ENCODE data around the gene NOS2. TPM values are rescaled to one million over a fixed set of nuclear protein-coding genes. Genes with fewer than 3 reads are reported as not detected.

Gene NOS2
- total RNA-seq, 2 experiments from 2014 or later: not detected

GRCh38 chr17:27797390-27798091 lies 2.8 kb downstream of the NOS2 start:
- no peaks in the 10 kb centered on the region for H3K36me3 Mint-ChIP-seq (ENCODE audit: low read depth)
- no peak overlapping the region for H3K27ac Mint-ChIP-seq
- H3K9me3 Mint-ChIP-seq: no peaks in the 10 kb centered on the region
- ChIA-PET POLR2A (no interaction called here), CTCF (interaction anchor here (14.8 kb wide), 1 partner anchor 85 kb away, joined by 225 read pairs; no protein-coding TSS in a partner anchor)
- peaks cover 30% of the 10 kb centered on the region for H3K27me3 Mint-ChIP-seq
- DNase-seq: no peak
- H3K4me3 Mint-ChIP-seq: no peak overlapping the region
- H3K4me1 Mint-ChIP-seq: peaks cover 7% of the 10 kb centered on the region

GRCh38 chr17:27793906-27794569 lies 6.3 kb downstream of the NOS2 start:
- no peaks in the 10 kb centered on the region for H3K9me3 Mint-ChIP-seq
- H3K27ac Mint-ChIP-seq: no peak overlapping the region
- H3K4me3 Mint-ChIP-seq: no peak overlapping the region
- no peaks in the 10 kb centered on the region for H3K36me3 Mint-ChIP-seq (ENCODE audit: low read depth)
- CTCF ChIA-PET: interaction anchor here (0.5 to 3.5 kb wide), 2 partner anchors 11 to 1578 kb away, joined by 3 to 21 read pairs; no protein-coding TSS in a partner anchor
- POLR2A ChIA-PET: interaction anchor here (0.6 kb wide), 1 partner anchor 91 kb away, joined by 4 read pairs; no protein-coding TSS in a partner anchor
- H3K4me1 Mint-ChIP-seq: peaks cover 7% of the 10 kb centered on the region
- H3K27me3 Mint-ChIP-seq: peaks cover 37% of the 10 kb centered on the region
- DNase-seq: no peak

GRCh38 chr17:27793168-27793905 lies 7.0 kb downstream of the NOS2 start:
- Mint-ChIP-seq H3K36me3 (ENCODE audit: low read depth) (no peaks in the 10 kb centered on the region), H3K27ac (no peak overlapping the region), H3K4me3 (no peak overlapping the region), H3K27me3 (peaks cover 37% of the 10 kb centered on the region), H3K4me1 (peaks cover 7% of the 10 kb centered on the region), H3K9me3 (no peaks in the 10 kb centered on the region)
- ChIA-PET CTCF (interaction anchor here (0.5 to 3.5 kb wide), 2 partner anchors 12 to 1579 kb away, joined by 3 to 21 read pairs; no protein-coding TSS in a partner anchor), POLR2A (interaction anchor here (0.6 kb wide), 1 partner anchor 92 kb away, joined by 4 read pairs; no protein-coding TSS in a partner anchor)
- no peak for DNase-seq

- Mint-ChIP-seq H3K27ac (no peak overlapping the region), H3K4me3 (no peak overlapping the region), H3K4me1 (peaks cover 7% of the 10 kb centered on the region), H3K9me3 (no peaks in the 10 kb centered on the region), H3K36me3 (ENCODE audit: low read depth) (no peaks in the 10 kb centered on the region), H3K27me3 (peaks cover 37% of the 10 kb centered on the region)
- ChIA-PET POLR2A (no interaction called here), CTCF (no interaction called here)
- DNase-seq: no peak
Observed at GRCh38 chr17:27792095-27792494, 8.2 kb downstream of the NOS2 start.

GRCh38 chr17:27788919-27789318 lies 11.4 kb downstream of the NOS2 start:
- Mint-ChIP-seq H3K9me3 (no peaks in the 10 kb centered on the region), H3K4me1 (peaks cover 3% of the 10 kb centered on the region), H3K27ac (no peak overlapping the region), H3K36me3 (ENCODE audit: low read depth) (no peaks in the 10 kb centered on the region), H3K27me3 (peaks cover 17% of the 10 kb centered on the region), H3K4me3 (no peak overlapping the region)
- DNase-seq: no peak
- CTCF ChIA-PET: interaction anchor here (0.7 to 1.6 kb wide), 3 partner anchors 16 to 91 kb away, joined by 3 to 6 read pairs (median 4); no protein-coding TSS in a partner anchor
- POLR2A ChIA-PET: no interaction called here

GRCh38 chr17:27783440-27784350 lies 16.6 kb downstream of the NOS2 start:
- Mint-ChIP-seq H3K27ac (no peak overlapping the region), H3K4me1 (no peaks in the 10 kb centered on the region), H3K36me3 (ENCODE audit: low read depth) (no peaks in the 10 kb centered on the region), H3K27me3 (no peaks in the 10 kb centered on the region), H3K4me3 (no peak overlapping the region), H3K9me3 (no peaks in the 10 kb centered on the region)
- POLR2A ChIA-PET: no interaction called here
- CTCF ChIA-PET: no interaction called here
- no peak for DNase-seq

- peaks cover 3% of the 10 kb centered on the region for H3K4me1 Mint-ChIP-seq
- no peak overlapping the region for H3K4me3 Mint-ChIP-seq
- H3K27me3 Mint-ChIP-seq: no peaks in the 10 kb centered on the region
- CTCF ChIA-PET: no interaction called here
- H3K36me3 Mint-ChIP-seq (ENCODE audit: low read depth): no peaks in the 10 kb centered on the region
- H3K9me3 Mint-ChIP-seq: no peaks in the 10 kb centered on the region
- no peak overlapping the region for H3K27ac Mint-ChIP-seq
- DNase-seq: no peak
- POLR2A ChIA-PET: no interaction called here
Observed at GRCh38 chr17:27782791-27783206, 17.5 kb downstream of the NOS2 start.

GRCh38 chr17:27780828-27781404 lies 19.4 kb downstream of the NOS2 start:
- no peak for DNase-seq
- Mint-ChIP-seq H3K36me3 (ENCODE audit: low read depth) (no peaks in the 10 kb centered on the region), H3K4me1 (peaks cover 3% of the 10 kb centered on the region), H3K27ac (no peak overlapping the region), H3K4me3 (no peak overlapping the region), H3K27me3 (no peaks in the 10 kb centered on the region), H3K9me3 (no peaks in the 10 kb centered on the region)
- ChIA-PET CTCF (interaction anchor here (1.3 to 1.6 kb wide), 2 partner anchors 20 to 24 kb away, joined by 3 to 5 read pairs; partner anchors contain the start of gene NOS2), POLR2A (interaction anchor here (0.6 kb wide), 1 partner anchor 203 kb away, joined by 3 read pairs; no protein-coding TSS in a partner anchor)

GRCh38 chr17:27780092-27780827 lies 20.1 kb downstream of the NOS2 start:
- no peak for DNase-seq
- Mint-ChIP-seq H3K4me3 (no peak overlapping the region), H3K36me3 (ENCODE audit: low read depth) (no peaks in the 10 kb centered on the region), H3K27ac (no peak overlapping the region), H3K9me3 (no peaks in the 10 kb centered on the region), H3K4me1 (peaks cover 3% of the 10 kb centered on the region), H3K27me3 (no peaks in the 10 kb centered on the region)
- ChIA-PET POLR2A (no interaction called here), CTCF (interaction anchor here (1.6 kb wide), 1 partner anchor 25 kb away, joined by 5 read pairs; no protein-coding TSS in a partner anchor)

GRCh38 chr17:27778183-27778582 lies 22.1 kb downstream of the NOS2 start:
- no peak overlapping the region for H3K4me3 Mint-ChIP-seq
- POLR2A ChIA-PET: no interaction called here
- H3K36me3 Mint-ChIP-seq (ENCODE audit: low read depth): no peaks in the 10 kb centered on the region
- no peaks in the 10 kb centered on the region for H3K27me3 Mint-ChIP-seq
- DNase-seq: no peak
- H3K4me1 Mint-ChIP-seq: peaks cover 3% of the 10 kb centered on the region
- H3K27ac Mint-ChIP-seq: no peak overlapping the region
- H3K9me3 Mint-ChIP-seq: no peaks in the 10 kb centered on the region
- CTCF ChIA-PET: interaction anchor here (0.9 to 1.2 kb wide), 3 partner anchors 12 to 102 kb away, joined by 3 to 4 read pairs (median 3); no protein-coding TSS in a partner anchor

- POLR2A ChIA-PET: no interaction called here
- Mint-ChIP-seq H3K27ac (no peak overlapping the region), H3K27me3 (no peaks in the 10 kb centered on the region), H3K9me3 (no peaks in the 10 kb centered on the region), H3K4me3 (no peak overlapping the region), H3K36me3 (ENCODE audit: low read depth) (no peaks in the 10 kb centered on the region), H3K4me1 (peaks cover 3% of the 10 kb centered on the region)
- CTCF ChIA-PET: interaction anchor here (1.2 kb wide), 1 partner anchor 28 kb away, joined by 4 read pairs; no protein-coding TSS in a partner anchor
- DNase-seq: no peak
Observed at GRCh38 chr17:27776882-27777624, 23.3 kb downstream of the NOS2 start.

Data from activated CD4-positive, alpha-beta T cell treated with anti-CD3 and anti-CD28 coated beads, Interleukin-2, amount 10 ng/mL, durations not matched to agents 7 days and 5 days (primary cell).